ENCODE measurements around the gene TMEM72.

The TMEM72 gene

DNA sequence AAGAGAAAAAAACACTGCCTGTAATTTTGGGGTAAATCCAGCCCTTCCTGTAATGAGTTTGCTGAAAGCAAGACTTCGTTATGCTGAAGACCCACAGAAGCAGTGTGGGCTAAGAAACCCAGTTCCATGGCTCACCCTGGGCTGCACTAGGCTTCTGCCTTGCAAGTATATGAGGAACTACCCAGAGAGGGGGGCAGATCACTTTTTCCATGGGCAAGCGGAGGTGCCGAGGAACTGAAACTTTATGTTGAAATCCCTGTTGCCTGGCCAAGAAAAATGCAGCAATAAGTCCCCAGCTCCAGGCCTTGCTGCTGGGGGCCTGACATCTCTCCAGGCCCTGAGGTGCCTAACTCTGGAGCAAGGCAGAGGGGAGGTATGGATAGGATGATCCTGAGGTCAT, 57.0 kb downstream of the TMEM72 start:
- DNase-seq (ENCODE audit: low spot score), result peak; percentile 58

DNA sequence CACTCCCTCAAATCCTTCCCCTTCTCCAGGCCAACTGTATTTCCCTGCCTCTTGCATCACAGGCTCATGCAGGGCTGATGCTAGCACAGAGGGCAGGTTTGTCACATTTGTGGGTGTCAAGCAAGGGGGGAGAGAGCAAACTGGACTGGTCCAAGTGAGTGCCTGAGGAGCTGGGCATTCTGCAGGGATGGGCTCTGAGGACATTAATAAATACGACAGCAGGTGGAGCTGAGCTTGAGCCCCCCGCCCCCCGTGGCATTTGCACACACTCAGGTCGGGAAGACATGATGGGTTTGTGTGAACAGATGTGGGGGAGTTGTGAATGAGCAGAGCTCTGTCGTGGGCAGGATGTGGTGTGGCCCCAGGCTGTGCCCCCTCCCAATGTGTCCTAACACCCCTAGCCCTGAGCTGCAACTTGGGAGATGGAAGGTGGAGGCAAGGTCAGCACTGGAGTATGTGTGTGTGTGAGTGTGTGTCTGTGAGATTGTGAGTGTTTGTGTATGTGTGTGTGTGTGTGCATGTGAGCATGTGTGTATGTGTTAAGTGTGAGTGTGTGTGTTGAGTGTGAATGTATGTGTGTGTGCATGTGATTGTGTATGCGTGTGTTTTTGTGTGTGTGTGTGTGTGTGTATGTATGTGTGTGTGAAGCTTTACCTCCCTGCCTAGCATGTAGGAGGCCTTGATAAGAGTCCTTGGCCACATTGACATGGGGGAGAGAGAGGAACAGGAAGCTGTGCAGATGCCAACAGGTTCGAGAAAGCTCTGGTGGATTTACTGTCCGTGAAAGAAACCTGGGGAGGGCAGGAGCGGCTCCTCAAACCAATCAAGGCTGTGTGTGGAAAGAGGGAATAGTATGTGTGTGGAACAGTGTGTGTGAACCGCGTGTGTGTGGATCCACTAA, 57.6 kb downstream of the TMEM72 start:
- no peak for DNase-seq (ENCODE audit: low spot score)

DNA sequence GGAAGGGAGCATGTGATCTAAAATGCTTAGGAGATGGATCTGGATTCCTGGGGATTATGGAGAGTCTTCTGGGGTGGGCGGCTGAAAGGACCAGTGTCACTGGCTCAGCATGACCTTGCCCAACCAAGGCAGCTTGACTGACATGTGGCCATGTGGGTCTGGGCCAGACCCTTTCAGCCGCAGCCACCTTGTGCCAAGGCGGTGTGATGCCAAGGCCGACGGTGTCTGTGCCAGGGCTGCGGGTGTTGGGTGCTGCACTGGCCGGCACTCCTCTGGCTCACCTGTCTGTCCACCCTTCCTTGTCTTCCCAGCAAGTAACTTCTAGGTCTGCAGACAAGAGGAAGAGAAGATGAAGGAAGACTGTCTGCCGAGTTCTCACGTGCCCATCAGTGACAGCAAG, 58.7 kb downstream of the TMEM72 start:
- DNase-seq (ENCODE audit: low spot score), result no peak

DNA sequence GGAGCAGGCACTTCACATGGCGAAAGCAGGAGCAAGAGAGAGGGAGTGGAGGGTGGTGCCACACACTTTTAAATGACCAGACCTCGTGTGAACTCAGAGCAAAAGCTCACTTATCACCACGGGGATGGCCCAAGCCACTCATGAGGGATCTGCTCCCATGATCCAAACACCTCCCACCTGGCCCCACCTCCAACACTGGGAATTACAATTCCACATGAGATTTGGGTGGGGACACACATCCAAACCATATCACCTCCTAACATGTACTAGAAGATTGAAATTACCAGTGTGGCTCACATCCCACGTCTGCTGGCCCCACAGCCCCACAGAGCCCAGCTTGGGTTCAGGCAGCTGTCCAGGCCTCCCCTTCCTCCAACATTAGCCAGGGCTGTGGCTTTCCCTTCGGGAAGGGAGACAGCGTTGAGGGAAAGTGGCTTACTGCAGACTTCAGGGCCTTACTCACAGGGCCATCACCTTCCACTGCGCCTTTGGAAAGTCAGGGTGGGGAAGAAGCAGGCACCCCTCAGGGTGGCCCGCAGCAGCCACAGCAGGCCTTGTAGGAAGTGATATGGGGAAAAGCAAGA, 59.8 kb downstream of the TMEM72 start:
- no peak for DNase-seq (ENCODE audit: low spot score)

DNA sequence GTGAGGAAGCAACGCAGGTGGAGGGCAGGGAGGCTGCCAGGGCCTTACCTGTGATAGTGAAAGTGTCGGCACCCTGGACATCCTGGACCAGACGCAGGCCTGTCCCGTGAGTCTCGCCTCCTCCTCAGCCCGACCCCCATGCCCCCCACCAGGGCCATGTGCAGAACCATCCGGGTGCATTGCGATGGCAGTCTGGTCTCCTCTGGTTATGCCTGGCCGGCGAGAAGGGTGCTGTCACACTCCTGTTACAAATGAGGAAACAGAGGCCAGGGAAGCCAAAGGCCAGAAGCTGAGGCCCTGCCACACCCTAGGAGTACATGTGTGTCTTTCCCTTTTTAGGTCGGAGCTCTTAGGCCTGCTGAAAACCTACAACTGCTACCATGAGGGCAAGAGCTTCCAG, 60.3 kb downstream of the TMEM72 start:
- DNase-seq (ENCODE audit: low spot score), result no peak

DNA sequence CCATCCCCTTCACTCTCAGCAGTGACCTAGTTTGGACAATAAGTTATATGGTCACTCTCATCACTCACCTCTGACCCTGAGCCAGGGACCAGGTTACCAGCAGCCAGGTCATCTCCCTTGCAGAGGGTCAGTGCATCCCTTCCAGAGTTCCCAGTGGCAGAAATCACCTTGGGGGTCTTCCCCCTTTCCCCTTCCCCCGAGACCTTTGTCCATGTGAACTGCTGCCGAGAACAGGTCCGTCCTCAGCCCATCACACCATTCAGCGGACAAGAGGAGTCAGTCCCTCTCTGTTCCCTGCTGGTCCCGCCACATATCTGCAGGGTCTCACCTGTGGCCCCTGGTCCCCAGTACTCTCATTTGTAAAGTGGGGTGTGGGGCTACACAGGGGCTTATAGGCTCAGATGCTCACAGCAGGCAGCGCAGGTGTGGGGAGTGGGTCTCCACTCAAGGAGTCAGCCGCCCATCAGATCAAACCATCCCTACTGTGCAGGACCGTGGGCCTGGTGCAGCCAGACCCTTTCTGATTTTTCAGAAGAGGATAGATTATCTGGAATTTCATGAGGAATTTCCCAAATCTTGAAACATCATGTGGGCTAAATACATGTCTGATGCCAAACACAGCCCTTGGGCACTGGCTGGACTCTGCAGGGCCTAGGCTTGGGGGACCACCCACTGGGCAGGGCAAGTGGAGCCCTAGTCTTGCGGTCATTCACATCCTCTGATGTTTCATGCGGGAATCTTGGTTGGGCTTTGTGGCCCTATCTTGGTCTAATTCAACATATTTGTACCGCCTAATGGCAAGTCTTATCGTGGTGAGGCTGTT, 61.0 kb downstream of the TMEM72 start:
- no peak for DNase-seq (ENCODE audit: low spot score)

DNA sequence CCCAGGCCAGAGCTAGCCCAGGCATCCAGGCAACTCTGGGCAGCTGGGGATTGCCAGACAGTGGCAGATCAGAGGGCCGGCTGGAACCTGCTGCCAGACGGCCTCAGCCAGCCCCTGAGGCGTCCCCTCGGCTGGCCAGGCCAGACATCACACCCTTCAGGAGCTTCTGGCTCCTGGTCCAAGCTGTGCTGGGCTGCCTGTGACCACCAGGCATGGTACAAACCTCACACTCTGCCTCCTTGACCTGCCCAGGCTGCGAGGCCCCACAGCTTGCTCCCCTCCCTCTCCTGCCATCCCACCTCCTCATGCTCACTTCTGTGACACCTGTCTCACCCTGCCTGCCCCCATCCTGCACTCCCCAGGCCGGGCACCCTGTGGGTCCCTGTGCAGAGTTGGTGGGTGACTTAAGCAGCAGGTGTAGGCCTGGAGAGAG, 61.8 kb downstream of the TMEM72 start:
- DNase-seq (ENCODE audit: low spot score), result no peak

DNA sequence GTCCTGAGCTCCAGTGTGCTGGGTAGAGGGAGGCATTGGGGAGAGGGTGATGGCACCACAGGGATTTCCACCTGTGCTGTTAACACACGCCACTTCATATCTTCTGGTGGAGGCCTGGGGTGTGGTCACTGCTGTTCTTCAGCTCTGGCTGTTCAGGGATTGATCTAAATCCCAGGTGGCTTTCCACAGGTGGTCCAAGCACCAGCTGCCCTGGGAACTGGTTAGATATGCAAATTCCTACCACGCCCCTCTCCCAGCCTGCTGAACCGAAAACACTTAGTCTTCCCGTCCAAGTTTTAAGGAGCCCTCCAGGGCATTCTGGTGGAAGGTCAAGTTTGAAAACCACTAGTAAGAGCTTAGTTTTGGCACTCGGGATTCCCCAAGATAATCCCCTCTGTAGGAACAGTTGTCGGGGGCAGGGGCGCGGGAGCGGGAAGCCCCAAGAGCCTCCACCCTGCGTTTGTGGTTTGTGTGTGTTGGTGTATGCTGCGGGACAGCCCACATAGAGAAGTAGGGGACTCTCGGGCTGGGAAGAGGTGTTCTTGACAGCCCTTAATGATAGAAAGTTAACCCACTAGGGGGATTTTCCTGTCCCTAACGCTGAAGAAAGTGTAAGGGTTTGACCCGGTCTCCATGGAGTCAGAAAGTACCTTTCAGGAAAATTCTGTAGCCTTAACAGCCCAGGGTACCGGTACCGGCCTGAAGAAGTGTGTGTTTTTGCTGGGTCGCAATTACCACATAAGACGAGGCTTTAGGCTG, 62.4 kb downstream of the TMEM72 start:
- DNase-seq (ENCODE audit: low spot score), result no peak

DNA sequence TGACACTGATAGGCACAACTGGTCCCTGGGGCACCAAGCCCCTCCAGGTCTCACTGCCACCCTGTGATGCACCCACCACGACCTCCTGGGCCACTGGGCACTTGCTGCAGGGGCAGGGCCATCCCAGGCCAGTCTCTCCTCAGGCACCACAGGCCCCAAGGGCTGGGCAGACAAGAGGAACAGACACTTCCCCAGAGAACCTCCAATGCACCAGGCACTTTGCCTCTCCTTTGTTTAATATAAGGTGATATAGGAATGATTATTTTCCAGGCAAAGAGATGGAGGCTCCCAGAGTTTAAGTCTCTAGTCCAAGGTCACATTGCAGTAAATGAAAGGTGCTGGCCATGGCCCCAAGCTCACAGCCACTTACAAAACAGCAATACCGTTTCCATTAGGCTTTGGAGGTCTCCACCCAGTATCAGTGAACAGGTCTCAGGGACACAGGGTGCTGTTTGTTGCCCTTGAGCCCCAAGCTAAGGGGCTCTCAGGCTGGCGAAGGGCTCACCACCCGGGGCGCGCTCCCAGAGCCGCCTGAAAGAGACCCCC, 63.0 kb downstream of the TMEM72 start:
- no peak for DNase-seq (ENCODE audit: low spot score)

DNA sequence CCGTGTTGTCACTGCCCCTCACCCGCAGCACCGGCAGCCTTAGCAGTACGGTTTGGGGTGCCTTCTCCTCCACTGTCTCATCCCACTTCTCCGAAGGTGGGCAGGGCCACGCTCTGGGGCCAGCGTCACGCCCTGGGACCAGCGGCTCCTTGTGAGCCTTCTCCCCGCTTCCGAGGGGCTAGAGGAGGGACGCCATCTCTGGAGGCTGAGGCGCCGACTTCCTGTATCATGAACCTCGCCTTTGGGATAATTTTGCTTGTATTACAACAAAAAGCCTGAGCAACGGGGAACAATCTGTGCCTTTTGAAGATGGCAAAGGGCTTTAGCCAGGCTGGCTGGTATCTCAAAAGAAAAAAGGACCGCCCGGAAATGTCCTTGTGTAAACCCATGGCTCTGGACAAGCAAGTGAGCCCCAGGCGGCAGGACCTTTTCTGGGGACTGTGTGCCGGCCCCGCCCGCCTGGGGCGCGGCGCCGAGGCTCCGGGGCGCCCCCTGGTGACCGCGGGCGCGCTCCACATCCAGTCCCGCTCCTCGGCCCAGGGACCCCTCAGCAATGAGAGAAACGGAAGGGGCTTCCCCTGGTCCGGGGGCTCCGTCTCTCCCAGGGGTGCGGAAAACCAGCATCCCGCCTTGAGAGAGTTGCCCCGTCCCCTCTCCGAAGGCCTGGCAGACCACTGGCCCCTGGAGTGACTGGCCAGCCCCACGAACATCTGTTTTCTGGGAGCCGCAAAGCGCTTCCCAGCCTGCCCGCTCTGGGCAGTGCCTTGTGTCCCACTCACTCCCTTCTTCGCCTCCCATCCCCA, 63.7 kb downstream of the TMEM72 start:
- peak; percentile 81 for DNase-seq (ENCODE audit: low spot score)

DNA sequence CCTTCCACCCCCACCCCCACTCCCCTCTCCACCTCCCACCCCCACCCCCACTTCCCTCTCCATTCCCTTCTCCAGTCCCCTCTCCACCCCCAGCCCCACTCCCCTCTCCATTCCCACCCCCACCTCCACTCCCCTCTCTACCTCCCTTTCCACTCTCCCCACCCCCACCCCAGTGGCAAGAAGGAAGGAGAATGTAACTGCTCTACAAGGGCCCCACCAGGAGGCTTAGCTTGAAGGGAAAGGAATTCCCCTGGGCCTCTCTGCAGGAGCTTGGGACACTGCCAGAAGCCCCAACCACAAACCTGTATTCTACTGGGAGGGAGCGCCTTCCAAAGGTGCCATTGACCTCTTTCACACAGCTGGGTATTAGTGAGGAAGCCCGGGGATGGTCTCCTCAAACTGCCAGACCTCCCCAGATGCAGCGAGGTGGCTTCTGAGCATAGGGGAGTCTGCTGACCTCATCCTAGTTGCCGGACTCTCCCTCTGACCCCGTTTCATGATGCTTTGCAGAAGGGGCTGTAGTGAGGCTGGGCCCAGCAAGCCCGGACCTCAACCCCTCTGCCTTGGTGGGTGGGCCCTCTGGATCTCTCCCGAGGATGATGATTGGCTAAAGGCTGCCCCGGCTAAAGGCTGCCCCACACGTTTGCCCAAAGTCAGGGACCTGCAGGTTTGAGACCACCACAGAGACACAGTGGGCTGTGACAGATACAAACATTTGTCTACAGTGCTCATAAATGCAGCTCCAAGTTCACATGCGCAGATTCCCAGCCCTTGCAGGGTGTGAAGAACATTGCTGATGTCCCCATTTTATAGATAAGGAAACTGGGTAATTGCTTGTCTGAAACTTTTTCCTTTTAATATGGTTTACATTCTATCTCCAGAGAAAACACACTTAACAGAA, 64.5 kb downstream of the TMEM72 start:
- DNase-seq (ENCODE audit: low spot score), result no peak

DNA sequence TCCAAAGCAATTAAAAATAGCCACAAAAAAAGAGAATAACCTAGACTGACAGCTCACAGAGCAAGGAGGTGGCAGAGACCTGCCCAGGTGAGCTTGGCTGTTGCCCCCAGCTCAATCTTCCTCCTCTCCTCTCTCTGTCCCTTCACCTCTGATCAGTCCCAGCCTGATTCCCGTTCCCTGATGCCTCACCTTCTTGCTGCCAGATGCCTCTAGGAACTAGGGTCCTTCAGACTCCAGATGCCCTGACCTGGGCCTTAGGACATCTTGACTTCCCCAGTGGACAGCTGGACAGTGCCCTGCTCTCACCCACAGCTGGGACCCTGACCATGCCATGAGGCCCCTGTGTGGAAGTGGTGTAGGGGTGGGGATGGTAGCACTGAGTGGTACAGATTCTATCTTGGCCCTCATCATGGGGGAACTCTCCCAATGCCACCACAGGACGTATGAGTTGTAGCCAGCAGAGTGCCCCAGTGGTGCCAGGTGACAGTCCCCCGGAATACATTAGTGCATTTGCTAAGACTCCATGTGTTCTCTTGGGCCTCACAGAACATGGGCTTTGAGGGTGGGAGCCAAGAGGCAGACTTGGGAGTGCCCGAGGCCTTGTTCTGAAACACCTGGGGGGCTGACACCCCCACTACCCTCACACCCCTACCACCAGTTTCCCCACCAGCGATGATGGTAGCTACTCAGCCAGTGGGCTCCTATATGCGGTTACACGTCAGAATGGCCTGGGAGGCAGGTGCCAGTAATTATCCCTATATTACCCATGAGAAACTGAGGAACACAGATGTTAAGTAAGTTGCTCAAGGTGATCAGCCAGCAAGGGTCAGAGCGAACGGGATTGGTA, 65.4 kb downstream of the TMEM72 start:
- DNase-seq (ENCODE audit: low spot score), result no peak

DNA sequence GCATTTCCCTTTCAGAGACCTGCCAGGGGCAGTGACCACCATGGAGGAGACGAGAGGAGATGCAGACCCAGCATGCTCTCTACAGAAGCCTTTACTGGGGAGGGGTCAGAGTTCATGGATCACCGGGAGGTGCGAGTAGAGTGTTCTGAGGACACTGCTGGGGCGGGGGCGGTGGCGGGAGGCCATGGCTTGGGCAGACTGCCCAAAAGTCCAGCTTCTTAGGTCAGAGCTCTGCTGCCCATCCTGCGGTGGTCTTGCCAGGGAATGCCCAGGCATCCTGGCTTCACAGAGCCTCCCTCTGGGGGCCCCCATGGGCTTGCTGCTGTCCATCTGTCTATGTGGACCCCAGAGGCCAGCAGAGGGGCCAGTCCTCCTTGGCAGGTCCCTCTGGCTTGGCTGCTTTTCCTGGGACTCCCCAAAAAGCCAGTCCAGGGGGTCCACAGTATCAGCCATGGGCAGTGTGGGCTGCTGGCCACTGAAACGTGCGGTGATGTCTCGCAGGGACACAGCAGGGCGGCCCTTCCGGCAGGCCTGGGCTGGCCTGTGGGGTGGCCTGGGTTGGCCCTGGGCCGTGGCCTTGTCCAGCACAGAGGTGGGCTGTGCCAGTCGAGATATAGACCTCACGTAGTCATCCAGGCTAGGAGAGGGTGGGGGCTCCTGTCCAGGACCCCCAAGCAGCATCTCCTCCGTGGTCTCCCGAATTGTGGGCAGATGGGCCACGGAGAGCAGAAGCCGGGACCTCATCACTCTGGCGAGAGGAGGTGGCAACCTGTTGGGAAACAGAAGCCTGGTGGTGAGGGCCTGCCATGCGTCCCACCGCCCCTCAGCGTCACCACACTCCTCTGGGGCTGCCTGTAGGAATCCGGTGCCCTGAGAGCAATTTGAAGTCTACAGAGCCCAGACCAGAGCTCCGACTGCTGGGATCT, 66.4 kb downstream of the TMEM72 start:
- DNase-seq (ENCODE audit: low spot score), result no peak

DNA sequence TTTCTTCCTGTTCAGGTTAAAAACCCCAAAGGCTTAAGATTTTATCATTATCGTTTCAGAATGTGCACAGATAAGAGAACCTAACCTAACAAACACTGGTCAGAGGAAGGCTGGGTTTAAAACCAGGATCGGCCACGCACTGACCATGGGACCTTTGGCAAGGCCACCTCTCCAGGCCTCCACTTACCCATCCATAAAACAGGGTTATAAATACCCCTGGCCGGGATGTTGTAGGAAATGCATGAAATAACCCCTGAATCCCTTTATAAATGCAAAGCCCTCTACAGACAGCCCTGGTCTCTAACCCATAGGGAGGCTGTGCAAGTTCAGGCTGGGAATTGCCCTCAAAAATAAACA, 67.1 kb downstream of the TMEM72 start:
- DNase-seq (ENCODE audit: low spot score), result no peak

DNA sequence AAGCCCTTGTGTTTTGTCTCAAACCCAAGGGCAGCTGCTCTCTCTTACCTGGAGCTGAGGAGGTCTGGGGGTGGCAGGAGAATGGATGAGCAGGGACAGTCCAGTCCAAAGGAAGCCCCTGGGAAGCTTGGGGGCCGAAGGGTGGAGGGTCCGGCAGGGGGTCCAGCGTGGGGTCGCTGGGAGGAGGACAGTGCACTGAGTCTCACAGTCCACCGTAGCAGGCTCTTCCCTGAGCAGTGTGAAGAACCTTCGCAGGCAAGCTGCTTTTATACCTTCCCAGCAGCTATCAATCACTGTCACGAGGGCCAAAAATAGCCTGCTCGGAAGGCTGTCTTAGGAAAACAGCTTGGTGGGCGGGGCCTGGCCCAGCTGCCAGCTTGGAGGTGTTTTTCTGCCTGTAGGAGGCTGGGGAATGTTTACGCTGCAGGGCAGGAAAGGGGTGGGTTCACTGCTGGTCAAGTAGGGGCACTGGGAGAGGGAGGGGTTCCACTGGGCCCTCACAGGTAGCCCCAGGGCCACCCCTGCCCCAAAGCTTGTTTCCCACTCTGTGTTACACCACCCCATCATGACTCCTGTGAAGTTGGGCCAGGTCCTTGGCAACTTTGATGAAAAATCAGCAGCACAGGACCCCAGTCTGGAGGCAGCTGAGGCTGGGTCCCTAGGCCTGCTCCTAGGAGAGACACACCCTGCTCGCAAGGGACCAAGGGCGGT, 67.6 kb downstream of the TMEM72 start, which contains the start of gene DEPP1:
TSS of gene DEPP1 (minus strand) at position 240 of the 711 bp plus-strand sequence. CDS start 779 bp downstream, outside the sequence.
- no peak for DNase-seq (ENCODE audit: low spot score)

DNA sequence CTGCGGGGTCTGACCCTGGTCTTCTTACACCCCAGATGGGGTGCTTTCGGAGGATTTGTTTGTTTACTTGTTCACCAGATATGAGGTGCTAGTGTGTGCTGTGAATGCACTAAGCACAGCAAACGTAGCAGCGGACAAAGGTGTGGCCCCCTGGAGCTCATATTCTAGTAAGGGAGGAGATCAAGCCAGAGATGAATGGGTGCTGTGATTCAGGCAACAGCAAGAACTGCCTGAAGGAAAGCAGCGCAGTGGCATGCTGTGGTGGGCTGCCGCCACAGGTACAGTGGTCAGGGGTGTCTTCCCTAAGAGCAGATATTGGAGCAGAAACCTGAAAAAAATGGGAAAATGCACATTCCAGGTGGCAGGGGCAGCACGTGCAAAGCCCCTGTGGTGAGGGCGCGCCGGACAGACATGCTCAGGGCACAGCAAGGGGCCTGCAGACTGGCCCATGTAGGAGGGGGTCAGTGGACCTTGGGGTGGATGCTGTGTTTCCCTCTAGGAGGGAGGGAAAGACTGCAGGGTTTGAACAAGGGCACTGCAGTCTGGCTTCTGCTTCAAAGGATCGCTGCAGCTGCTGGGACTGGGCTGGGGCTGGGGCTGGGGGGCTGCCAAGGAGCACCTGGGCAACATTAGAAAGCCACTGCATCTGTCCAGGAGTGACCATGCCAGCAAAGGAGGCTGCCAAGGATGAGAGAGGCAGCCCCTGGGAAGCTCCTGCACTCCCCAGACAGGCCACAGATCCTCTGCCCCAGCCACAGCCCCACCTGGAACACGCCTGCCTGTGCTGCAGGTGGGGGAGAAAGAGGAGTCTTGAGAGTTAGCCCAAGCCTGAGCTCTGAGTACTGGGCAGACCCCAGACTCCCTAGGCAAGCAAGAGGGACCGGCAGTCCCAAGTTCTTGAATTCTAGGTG, 68.4 kb downstream of the TMEM72 start:
- DNase-seq (ENCODE audit: low spot score), result no peak
